ENCODE measurements around the gene ERCC1. TPM values are rescaled to one million over a fixed set of nuclear protein-coding genes. Genes with fewer than 3 reads are reported as not detected.

ERCC1 gene
- total RNA-seq = 100 to 1,000 TPM in 1 of 2 donors, 10 to 100 TPM in 1; 99.8 to 224 TPM

GRCh38 chr19:45423589-45424190 lies at the start of gene ERCC1:
ERCC1 (minus strand) TSS chr19:45423917; CDS start chr19:45423374, 543 bp downstream.
- Histone ChIP-seq H3K36me3 (peaks cover 8% of the 10 kb centered on the region), H3K9me3 (no peaks in the 10 kb centered on the region), H3K4me1 (ENCODE audit: control insufficient read depth in 1 of 2, low read depth in 2 of 2) (peaks cover 13 to 52% of the 10 kb centered on the region in 2 donors), H3K27ac (peak within 1 kb of the TSS; percentile 95 to 96), H3K4me3 (peak within 1 kb of the TSS; percentile 88), H3K27me3 (replicated peaks; ENCODE audit: insufficient read depth) (no peaks in the 10 kb centered on the region)
- no peak for TF ChIP-seq CTCF (IDR thresholded peaks at IDR 0.05)
- DNase-seq (ENCODE audit: low spot score) = peak; percentile 89
- no peak for ATAC-seq (ENCODE audit: insufficient number of reproducible peaks, low FRiP score, low read depth)

- Histone ChIP-seq H3K27ac (no peak overlapping the region), H3K36me3 (no peaks in the 10 kb centered on the region), H3K4me1 (ENCODE audit: control insufficient read depth in 1 of 2, low read depth in 2 of 2) (peaks cover 5 to 25% of the 10 kb centered on the region in 2 donors), H3K4me3 (no peak overlapping the region), H3K9me3 (no peaks in the 10 kb centered on the region), H3K27me3 (replicated peaks; ENCODE audit: insufficient read depth) (no peaks in the 10 kb centered on the region)
- ATAC-seq (ENCODE audit: insufficient number of reproducible peaks, low FRiP score, low read depth) = no peak
- DNase-seq (ENCODE audit: low spot score) = no peak
- TF ChIP-seq CTCF (IDR thresholded peaks at IDR 0.05) = no peak
Observed at GRCh38 chr19:45473367-45473681, 49.6 kb upstream of the ERCC1 start.

GRCh38 chr19:45472563-45473366 lies 49.0 kb upstream of the ERCC1 start:
- Histone ChIP-seq H3K27ac (no peak overlapping the region), H3K9me3 (no peaks in the 10 kb centered on the region), H3K27me3 (replicated peaks; ENCODE audit: insufficient read depth) (no peaks in the 10 kb centered on the region), H3K4me1 (ENCODE audit: control insufficient read depth in 1 of 2, low read depth in 2 of 2) (peaks cover 5 to 26% of the 10 kb centered on the region in 2 donors), H3K4me3 (no peak overlapping the region), H3K36me3 (no peaks in the 10 kb centered on the region)
- ATAC-seq (ENCODE audit: insufficient number of reproducible peaks, low FRiP score, low read depth) (no peak), DNase-seq (ENCODE audit: low spot score) (no peak)
- no peak for TF ChIP-seq CTCF (IDR thresholded peaks at IDR 0.05)

DNA sequence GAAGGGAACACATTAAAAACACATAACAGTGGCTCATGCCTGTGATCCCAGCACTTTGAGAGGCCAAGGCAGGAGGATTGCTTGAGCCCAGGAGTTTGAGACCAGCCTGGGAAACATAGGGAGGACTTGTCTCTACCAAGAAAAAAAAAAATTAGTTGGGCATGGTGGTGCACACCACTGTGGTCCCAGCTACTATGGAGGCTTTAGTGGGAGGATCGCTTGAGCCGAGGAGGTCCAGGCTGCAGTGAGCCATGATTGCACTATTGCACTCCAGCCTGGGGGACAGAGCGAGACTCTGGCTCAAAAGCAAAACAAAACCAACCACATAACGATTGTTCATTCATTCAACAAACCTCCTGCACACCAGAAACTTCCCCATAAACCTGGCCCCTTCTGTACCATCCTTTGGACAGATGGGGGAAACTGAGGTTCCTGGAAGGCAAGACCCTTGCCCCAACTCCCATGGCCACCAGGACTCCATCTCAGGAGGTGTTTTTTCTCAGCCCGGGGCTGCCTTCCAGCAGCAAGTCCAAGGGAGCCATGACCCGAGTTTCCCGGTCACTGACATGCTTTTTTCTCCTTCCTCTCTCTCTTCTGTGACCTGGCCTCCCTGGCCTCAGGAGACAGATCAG lies 48.3 kb upstream of the ERCC1 start:
- ATAC-seq (ENCODE audit: insufficient number of reproducible peaks, low FRiP score, low read depth) = no peak
- DNase-seq (ENCODE audit: low spot score) = no peak

More for the DNA sequence above, 48.3 kb upstream of the ERCC1 start:
- no peak for TF ChIP-seq CTCF (IDR thresholded peaks at IDR 0.05)
- no peaks in the 10 kb centered on the region for H3K36me3 ChIP-seq
- H3K27ac ChIP-seq = no peak overlapping the region
- no peaks in the 10 kb centered on the region for H3K9me3 ChIP-seq
- H3K4me3 ChIP-seq = no peak overlapping the region
- H3K27me3 ChIP-seq (replicated peaks; ENCODE audit: insufficient read depth) = no peaks in the 10 kb centered on the region
- peaks cover 7 to 25% of the 10 kb centered on the region in 2 donors for H3K4me1 ChIP-seq (ENCODE audit: control insufficient read depth in 1 of 2, low read depth in 2 of 2)

All from thoracic aorta (tissue), 2 donors.